Left ventricle myocardium inferior (tissue), 1 donor: ENCODE measurements around the gene ABHD5. TPM values are rescaled to one million over a fixed set of nuclear protein-coding genes. Genes with fewer than 3 reads are reported as not detected.

Experiments used
- DNase-seq: peaks from one replicate; pipeline ENCODE4 v3.0.0-alpha.2; 2020
- H3K27ac ChIP-seq: fragments of 200-600 bp; replicated peaks from 2 replicates; pipeline ENCODE4 v1.8.0; 2021
- H3K27me3 ChIP-seq: fragments of 200-600 bp; 2 replicates; pipeline ENCODE4 v1.8.0; 2021; ENCODE audit warnings: low read depth
- H3K36me3 ChIP-seq: fragments of 200-600 bp; 2 replicates; pipeline ENCODE4 v1.8.0; 2021
- H3K4me1 ChIP-seq: fragments of 200-600 bp; 2 replicates; pipeline ENCODE4 v1.8.0; 2021
- H3K4me3 ChIP-seq: fragments of 200-600 bp; 2 replicates; pipeline ENCODE4 v1.8.0; 2021; ENCODE audit warnings: mild to moderate bottlenecking, moderate library complexity
- H3K9me3 ChIP-seq: fragments of 200-600 bp; replicated peaks from 2 replicates; pipeline ENCODE4 v1.8.0; 2021
- CTCF ChIP-seq: fragments of 200-600 bp; IDR thresholded peaks from 2 replicates; pipeline ENCODE4 v1.8.0; 2021; ENCODE audit warnings: antibody characterized with exemption, mild to moderate bottlenecking, borderline replicate concordance
- intact Hi-C: fragments of 100-400 bp; cut with micrococcal nuclease; formaldehyde crosslinking; loops from one replicate; pipeline ENCODE4 v1.11.0; 2022
- total RNA-seq: library from RNA; stranded (reverse); fragmentation: NEBNext Ultra II Directional; extraction: Animal tissue kit (Norgen Biotek cat#: 25700); gene quantifications from one replicate; pipeline ENCODE4 v1.2.1, GENCODE V29; 2021
- donor health status: DM: no; HTN: yes; CAD: no; lungs with severe emphysema.

The ABHD5 gene
- total RNA-seq, 1 donor from 2014 or later, result 24.1 TPM

GRCh38 chr3:43769097-43769884 is 78.6 kb downstream of the ABHD5 start:
- Histone ChIP-seq H3K4me1 (peaks cover 52% of the 10 kb centered on the region), H3K36me3 (no peaks in the 10 kb centered on the region), H3K27me3 (no peaks in the 10 kb centered on the region), H3K27ac (peak overlapping the region; percentile 90), H3K4me3 (peak overlapping the region; percentile 54), H3K9me3 (no peaks in the 10 kb centered on the region)
- DNase-seq, result peak; percentile 96
- TF ChIP-seq CTCF, result peak; percentile 94
- intact Hi-C loops, result no loop called here

DNA sequence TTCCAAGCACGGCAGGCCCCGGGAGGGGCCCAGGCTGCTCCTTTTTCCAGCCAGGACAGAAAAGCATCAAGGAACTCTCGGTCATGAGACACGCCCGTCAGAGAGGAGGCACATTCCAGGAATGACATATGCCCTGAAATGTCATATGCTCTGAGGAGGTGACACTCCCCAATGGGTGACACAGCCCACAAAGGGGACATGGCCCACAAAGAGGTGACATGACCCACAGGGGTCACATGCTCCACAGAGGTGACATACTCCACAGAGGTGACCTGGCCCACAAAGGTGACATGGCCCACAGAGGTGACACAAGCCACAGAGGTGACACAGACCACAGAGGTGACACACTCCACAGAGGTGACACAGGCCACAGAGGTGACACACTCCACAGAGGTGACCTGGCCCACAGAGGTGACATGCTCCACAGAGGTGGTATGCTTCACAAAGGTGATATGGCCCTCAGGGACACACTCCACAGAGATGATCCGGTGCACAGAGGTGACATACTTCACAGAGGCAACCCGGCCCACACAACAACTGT is 79.2 kb downstream of the ABHD5 start:
- Histone ChIP-seq H3K9me3 (no peaks in the 10 kb centered on the region), H3K4me3 (peak overlapping the region; percentile 54)
- TF ChIP-seq CTCF, result no peak

DNA sequence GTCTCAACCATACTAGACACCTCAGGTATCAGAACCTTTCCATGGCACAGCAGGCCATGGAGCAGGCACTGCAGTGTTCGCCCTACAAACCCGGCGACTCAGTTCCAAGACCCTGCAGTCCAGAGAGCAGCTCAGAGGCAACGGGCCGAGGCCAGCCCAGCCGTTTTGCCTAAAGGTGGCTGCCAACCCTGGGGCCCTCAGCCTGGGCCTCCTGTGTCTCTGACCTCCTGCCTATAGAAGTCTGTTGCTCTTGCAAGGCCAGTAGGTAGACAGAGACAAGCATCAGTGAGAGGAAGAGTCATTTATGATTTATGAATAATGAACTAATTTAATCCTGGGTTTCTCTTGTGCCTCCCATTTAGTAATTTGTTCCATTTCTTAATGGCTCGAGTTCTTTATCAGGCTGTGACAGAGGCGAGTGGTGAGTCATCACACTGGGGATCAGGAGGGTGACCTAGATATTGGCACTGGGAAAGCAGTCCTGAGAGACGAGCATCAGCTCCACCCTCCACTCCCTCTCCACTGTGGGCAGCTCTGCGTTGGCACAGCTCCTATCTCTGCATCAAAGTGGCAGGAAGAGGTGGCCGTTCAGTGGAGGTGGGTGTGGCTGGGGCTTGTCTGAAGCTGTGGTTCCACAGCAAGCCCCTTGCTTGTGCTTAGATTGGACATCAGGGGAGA is 79.8 kb downstream of the ABHD5 start:
- H3K27ac ChIP-seq, result peak overlapping the region; percentile 90
- intact Hi-C loops, result no loop called here
- DNase-seq, result peak; percentile 55
- TF ChIP-seq CTCF, result no peak
- H3K36me3 ChIP-seq, result no peaks in the 10 kb centered on the region
- peaks cover 49% of the 10 kb centered on the region for H3K4me1 ChIP-seq
- H3K4me3 ChIP-seq, result peak overlapping the region; percentile 54
- no peaks in the 10 kb centered on the region for H3K9me3 ChIP-seq
- H3K27me3 ChIP-seq, result no peaks in the 10 kb centered on the region

More for the DNA sequence above, 79.2 kb downstream of the ABHD5 start:
- no peak for DNase-seq
- H3K27me3 ChIP-seq, result no peaks in the 10 kb centered on the region
- H3K36me3 ChIP-seq, result no peaks in the 10 kb centered on the region
- peaks cover 49% of the 10 kb centered on the region for H3K4me1 ChIP-seq
- peak overlapping the region; percentile 90 for H3K27ac ChIP-seq
- intact Hi-C loops, result no loop called here

- intact Hi-C loops, result no loop called here
- no peak overlapping the region for H3K4me3 ChIP-seq
- TF ChIP-seq CTCF, result no peak
- no peaks in the 10 kb centered on the region for H3K9me3 ChIP-seq
- peaks cover 49% of the 10 kb centered on the region for H3K4me1 ChIP-seq
- H3K36me3 ChIP-seq, result no peaks in the 10 kb centered on the region
- no peaks in the 10 kb centered on the region for H3K27me3 ChIP-seq
- peak overlapping the region; percentile 90 for H3K27ac ChIP-seq
- no peak for DNase-seq
Observed at GRCh38 chr3:43771610-43772009, 80.9 kb downstream of the ABHD5 start.

DNA sequence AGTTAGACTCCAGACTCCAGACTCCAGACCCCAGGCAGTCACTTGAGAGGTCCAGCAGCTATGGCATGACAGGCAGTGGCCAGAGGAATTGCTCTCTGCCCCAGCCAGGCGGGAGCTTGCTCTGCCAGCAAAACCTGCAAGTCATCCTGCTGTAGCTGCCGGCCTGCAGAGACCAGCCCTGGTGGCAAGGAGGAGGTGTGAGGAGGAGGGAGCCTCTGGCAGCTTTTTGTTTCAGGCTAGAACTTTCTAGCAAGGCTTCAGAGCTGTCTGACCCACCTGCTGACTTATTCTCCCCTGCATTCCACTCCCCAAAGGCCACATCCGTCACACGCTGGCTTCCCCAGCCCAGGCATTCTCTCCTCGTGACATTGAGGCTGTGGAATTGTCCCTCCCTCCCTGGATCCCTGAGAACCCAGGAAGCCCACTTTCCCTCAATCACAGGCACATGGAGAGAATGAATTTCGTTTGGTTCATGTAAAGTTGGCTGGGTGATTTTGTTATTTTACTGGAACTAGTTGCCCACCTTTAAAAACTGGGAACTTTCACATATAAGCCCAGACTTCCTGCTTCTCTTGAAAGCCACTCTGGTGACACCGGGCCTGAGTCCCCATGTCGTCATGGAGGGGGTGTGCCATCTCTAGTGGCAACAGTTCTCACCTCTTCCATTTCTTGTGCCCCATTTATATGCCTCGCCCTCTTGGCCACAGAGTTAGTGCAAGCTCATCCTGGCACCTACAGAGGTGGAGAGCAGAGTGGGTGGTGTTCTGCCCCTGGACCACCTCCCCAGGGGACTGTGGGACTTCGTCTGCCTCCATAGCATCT is 82.7 kb downstream of the ABHD5 start:
- no peak for TF ChIP-seq CTCF
- H3K4me3 ChIP-seq, result no peak overlapping the region
- no peaks in the 10 kb centered on the region for H3K36me3 ChIP-seq
- intact Hi-C loops, result no loop called here
- peaks cover 42% of the 10 kb centered on the region for H3K4me1 ChIP-seq
- H3K27ac ChIP-seq, result peak overlapping the region; percentile 73
- no peaks in the 10 kb centered on the region for H3K27me3 ChIP-seq
- no peaks in the 10 kb centered on the region for H3K9me3 ChIP-seq
- peak; percentile 21 for DNase-seq
